DOHH2 (cell line): Measurements from ENCODE around the gene ELAC1.

Source experiments
- CTCF ChIP-seq: fragments of 200-600 bp; sonication (generic); IDR thresholded peaks from one replicate; pipeline ENCODE4 v1.5.1; 2014; ENCODE audit warnings: antibody characterized with exemption, mild to moderate bottlenecking, low read depth, low read length; ENCODE audit not compliant: poor library complexity, severe bottlenecking
- EZH2phosphoT487 ChIP-seq: fragments of 200-600 bp; sonication (generic); IDR thresholded peaks from 2 replicates; pipeline ENCODE4 v1.6.1; 2017; ENCODE audit warnings: borderline replicate concordance, mild to moderate bottlenecking, antibody characterized with exemption, low read length, moderate library complexity, mixed read lengths

GRCh38 chr18:51037230-51037629 is 69.4 kb downstream of the ELAC1 start:
- TF ChIP-seq CTCF (no peak), EZH2phosphoT487 (no peak)
